WI38 (cell line): ENCODE measurements around the gene FGGY.
A peak's percentile ranks its signal among the peaks of the same experiment; 100 is the strongest.

Experiments
- H3K4me3 ChIP-seq: 2 replicates; pipeline ENCODE4 v1.5.1; 2011; ENCODE audit warnings: low read depth, mild to moderate bottlenecking, control low read depth, low read length
- TF ChIP-seq, protein P1 (sequence below): IDR thresholded peaks from 2 replicates; pipeline ENCODE4 v1.5.1; 2012; ENCODE audit warnings: low read depth, mild to moderate bottlenecking, control low read depth, low read length

Gene FGGY

DNA sequence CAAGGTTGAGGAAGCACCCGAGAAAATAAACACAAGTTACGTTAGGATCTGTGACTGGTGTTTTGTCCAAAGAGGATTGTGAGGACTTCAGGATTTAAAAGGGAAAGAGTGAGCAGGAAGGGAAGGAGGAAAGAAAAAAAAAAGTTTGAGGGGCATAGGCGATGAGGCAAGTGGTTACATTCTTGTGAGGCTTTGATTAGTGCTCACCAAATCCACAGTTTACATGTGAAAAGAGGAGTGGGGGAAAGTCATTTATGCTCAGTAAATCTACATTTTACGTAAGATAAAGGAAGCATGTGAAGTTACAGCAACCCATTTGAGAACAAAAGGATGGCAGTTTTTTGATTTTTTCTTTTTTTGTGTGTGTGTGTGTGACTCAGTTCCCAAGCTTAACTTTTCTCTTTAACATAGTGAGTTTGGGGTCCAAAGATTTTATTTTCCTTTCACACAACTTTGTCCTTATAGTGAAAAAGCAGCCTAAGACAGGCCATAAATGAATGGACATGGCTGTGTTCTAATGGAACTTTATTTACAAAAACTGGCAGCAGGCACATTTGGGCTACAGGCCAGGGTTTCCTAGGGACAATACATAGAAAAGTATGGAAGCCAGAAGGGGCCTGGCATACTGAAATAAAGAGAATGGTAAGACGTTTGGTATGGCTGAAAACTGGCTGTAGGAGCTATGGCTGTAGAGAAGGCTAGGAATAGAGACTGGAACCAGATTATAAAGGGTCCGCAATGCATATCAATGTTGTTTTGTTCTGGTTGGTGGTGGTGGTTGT, 121.7 kb downstream of the FGGY start:
- TF ChIP-seq, protein P1, sequence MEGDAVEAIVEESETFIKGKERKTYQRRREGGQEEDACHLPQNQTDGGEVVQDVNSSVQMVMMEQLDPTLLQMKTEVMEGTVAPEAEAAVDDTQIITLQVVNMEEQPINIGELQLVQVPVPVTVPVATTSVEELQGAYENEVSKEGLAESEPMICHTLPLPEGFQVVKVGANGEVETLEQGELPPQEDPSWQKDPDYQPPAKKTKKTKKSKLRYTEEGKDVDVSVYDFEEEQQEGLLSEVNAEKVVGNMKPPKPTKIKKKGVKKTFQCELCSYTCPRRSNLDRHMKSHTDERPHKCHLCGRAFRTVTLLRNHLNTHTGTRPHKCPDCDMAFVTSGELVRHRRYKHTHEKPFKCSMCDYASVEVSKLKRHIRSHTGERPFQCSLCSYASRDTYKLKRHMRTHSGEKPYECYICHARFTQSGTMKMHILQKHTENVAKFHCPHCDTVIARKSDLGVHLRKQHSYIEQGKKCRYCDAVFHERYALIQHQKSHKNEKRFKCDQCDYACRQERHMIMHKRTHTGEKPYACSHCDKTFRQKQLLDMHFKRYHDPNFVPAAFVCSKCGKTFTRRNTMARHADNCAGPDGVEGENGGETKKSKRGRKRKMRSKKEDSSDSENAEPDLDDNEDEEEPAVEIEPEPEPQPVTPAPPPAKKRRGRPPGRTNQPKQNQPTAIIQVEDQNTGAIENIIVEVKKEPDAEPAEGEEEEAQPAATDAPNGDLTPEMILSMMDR, result no peak
- H3K4me3 ChIP-seq, result no peak overlapping the region

DNA sequence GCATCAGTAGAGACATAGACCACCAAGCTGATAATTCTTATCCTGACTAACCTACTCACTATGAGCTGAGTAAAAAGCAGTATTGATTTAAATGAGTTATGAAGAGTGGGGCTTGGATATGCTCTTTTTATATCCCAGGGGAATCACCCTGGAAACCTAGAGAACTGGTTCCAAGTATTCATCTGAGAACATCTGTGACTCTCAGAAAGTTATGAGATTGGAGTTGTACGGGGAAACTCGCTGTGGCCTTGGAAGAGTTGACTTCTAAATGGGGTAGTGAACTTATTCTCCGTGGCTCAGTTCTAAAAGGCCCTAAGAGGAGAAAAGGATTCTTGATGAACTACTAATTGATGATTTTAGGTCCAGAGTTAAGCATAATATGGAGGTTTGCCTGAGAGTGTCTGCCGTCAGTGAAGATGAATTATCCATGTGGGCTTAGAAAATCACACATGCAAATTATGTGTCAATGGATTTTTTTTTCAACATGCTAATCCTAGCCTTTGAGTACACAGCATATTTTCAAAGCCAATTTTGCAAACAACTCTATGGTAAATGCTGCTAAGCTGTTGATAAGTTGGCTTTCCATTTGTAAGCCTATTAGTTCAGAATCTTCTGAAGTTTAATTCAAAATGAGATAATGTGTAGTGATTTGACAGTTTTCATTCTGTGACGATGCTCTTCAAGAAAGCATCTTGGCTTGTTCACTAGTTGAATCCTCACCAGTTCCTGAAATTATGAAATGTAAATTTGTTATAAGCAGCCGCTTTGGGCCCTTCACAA, 122.7 kb downstream of the FGGY start:
- TF ChIP-seq, protein P1, result no peak
- H3K4me3 ChIP-seq, result no peak overlapping the region

DNA sequence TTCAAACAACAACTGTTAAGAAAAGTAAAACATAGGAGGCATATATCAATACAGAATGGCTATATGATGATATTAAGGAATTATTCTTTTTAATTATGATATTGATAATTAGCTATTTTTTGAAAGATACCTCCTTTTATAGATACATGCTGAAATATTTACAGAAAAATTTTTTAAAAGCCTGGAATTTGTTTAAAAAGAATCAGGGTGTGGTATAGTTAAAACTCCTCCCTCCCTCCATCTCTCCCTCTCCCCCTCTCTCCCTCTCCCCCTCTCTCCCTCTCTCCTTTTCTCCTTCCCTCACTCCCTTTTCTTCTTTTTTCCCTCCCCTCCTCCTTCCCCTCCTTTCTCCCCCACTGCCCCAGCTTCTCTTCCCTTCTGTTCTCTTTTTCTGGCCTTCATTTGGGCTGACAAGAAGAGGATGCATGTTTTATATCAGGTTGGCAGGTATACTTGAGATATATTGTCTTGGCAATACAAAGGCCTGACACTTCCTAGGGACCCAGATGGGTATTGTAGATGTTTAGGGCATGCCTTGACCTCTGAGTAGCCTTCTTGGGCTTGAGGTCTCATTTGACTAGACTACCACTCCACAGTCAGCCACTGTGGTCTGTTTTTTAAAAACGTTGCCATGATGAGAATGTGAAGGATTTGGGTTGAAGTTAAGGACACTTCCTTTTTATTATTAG, 124.5 kb downstream of the FGGY start:
- TF ChIP-seq, protein P1, result no peak
- H3K4me3 ChIP-seq, result no peak overlapping the region

DNA sequence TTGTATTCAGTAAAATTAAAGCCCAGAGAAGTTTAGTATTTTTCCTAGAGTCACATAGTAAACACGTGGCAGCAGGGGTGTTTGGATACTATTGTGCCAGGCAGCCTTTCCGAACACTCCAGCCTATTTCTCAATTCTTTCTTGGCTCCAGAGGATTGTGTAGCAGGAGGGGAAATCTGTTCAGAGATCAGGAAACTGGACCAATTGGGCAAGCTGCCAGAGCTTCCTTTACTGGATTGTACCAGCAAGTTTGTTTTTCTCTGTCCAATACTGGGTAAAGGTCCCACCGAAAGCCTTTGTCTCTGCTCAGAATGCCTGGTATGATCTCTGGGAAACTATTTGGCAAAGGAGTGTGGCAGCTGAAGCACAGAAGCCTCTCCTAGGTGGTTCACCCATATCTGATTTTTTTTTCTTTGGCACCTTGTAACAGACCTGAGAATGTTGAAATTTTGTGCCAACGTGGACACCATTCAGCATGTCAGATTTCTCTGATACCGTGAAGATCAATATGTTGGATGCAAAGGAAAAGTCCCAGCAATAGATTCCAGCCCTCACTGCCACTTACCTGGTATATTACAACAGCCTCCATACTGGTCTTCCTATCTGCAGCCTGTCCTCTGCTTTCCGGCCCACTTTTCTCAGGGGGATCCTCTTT, 126.2 kb downstream of the FGGY start:
- TF ChIP-seq, protein P1, result no peak
- no peak overlapping the region for H3K4me3 ChIP-seq

DNA sequence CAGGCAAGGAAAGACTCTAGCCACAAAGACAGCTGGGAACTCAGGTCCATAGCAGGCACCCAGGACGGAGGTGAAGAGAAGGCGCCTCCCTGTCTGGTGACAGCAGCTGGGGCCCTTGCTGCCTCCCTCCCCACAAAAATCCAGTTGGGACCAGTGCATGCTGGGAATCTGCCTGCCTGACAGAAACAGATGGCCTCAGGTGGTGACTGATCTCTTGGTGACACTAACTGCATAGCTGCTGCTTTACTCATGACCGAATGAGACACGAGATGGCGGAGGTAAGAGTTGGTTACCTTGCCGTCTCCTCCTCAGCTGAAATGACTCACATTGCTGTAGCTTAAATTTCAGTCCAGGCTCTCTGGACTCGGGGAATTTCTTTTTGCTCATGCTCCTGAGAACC, 130.3 kb downstream of the FGGY start:
- TF ChIP-seq, protein P1, result no peak
- H3K4me3 ChIP-seq, result 0 out of 2 replicates have a peak overlapping the region, but pooled peaks have one; percentile 9

DNA sequence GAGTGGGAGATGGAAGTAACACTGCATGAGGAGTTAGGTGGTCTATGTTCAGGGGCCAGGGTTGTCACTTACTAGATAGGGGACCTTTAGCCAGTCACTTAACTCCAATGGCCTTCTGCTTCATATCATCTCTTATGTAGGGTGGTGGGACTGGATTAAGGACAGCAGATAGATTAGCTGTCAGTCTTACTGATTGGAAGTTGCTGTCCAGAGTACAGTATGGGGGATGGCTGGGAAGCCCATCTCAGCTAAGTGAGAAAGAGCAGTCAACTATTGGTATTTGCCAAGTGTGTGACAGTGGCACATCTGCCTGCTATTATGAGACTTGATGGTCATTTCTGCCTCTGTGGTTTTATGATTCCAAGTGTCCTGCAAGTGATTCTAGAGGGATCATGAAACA, 130.9 kb downstream of the FGGY start:
- TF ChIP-seq, protein P1, result no peak
- no peak overlapping the region for H3K4me3 ChIP-seq
